Activated T-cell treated with anti-CD3 and anti-CD28 coated beads for 4 hours (primary cell): ENCODE results near the gene ATG14.
"Not testable (repeated sequence)": the region's sequence is repeated elsewhere in the genome, so short reads cannot be mapped to it uniquely, and the experiment has no call there.

Source experiments
- DNase-seq: peaks from one replicate; pipeline ENCODE4 v3.0.0-alpha.2; 2020

Gene ATG14

GRCh38 chr14:55347748-55348147 is 63.9 kb downstream of the ATG14 start:
- DNase-seq, result no peak

GRCh38 chr14:55347040-55347439 is 64.6 kb downstream of the ATG14 start:
- no peak for DNase-seq

- not testable (repeated sequence) for DNase-seq
These were observed 67.0 kb downstream of the ATG14 start for GRCh38 chr14:55344582-55345163.

GRCh38 chr14:55341781-55342180 is 69.8 kb downstream of the ATG14 start:
- DNase-seq, result no peak

GRCh38 chr14:55340482-55340881 is 71.1 kb downstream of the ATG14 start:
- no peak for DNase-seq

GRCh38 chr14:55339770-55340169 is 71.9 kb downstream of the ATG14 start:
- DNase-seq, result no peak

- no peak for DNase-seq
These were observed 74.9 kb downstream of the ATG14 start for GRCh38 chr14:55336691-55337090.

GRCh38 chr14:55336162-55336561 is 75.5 kb downstream of the ATG14 start:
- no peak for DNase-seq

- DNase-seq, result no peak
These were observed 77.7 kb downstream of the ATG14 start for GRCh38 chr14:55333711-55334485.

- DNase-seq, result no peak
These were observed 78.7 kb downstream of the ATG14 start for GRCh38 chr14:55332654-55333570.

- no peak for DNase-seq
These were observed 81.5 kb downstream of the ATG14 start for GRCh38 chr14:55329999-55330710.

- no peak for DNase-seq
These were observed 83.3 kb downstream of the ATG14 start for GRCh38 chr14:55328317-55328716.

- DNase-seq, result no peak
These were observed 84.5 kb downstream of the ATG14 start for GRCh38 chr14:55327179-55327578.

- DNase-seq, result no peak
These were observed 86.8 kb downstream of the ATG14 start for GRCh38 chr14:55324812-55325211.

- DNase-seq, result no peak
These were observed 87.7 kb downstream of the ATG14 start for GRCh38 chr14:55323910-55324309.

GRCh38 chr14:55318694-55319093 is 92.9 kb downstream of the ATG14 start:
- DNase-seq, result no peak

- no peak for DNase-seq
These were observed 93.9 kb downstream of the ATG14 start for GRCh38 chr14:55317542-55318306.

GRCh38 chr14:55316564-55316963 is 95.1 kb downstream of the ATG14 start:
- no peak for DNase-seq
